GM19455 (cell line): ENCODE data around the gene NR2F1.

Source experiments
- ATAC-seq: cut with Tn5 transposase; IDR thresholded peaks from one replicate; pipeline ENCODE4 v1.9.1; 2021; ENCODE audit not compliant: unreplicated experiment

Gene NR2F1

GRCh38 chr5:93603793-93604643, 21.0 kb downstream of the NR2F1 start:
- ATAC-seq, result no peak

GRCh38 chr5:93604644-93605515, 21.9 kb downstream of the NR2F1 start:
- ATAC-seq, result no peak

- ATAC-seq, result no peak
Observed at GRCh38 chr5:93606382-93606752, 23.3 kb downstream of the NR2F1 start.

- peak; percentile 74 for ATAC-seq
Observed at GRCh38 chr5:93607367-93608258, 24.6 kb downstream of the NR2F1 start.

- ATAC-seq, result no peak
Observed at GRCh38 chr5:93608855-93609254, 25.8 kb downstream of the NR2F1 start.

- no peak for ATAC-seq
Observed at GRCh38 chr5:93609762-93610161, 26.7 kb downstream of the NR2F1 start.

- no peak for ATAC-seq
Observed at GRCh38 chr5:93610581-93611272, 27.7 kb downstream of the NR2F1 start.

- ATAC-seq, result no peak
Observed at GRCh38 chr5:93611273-93611975, 28.4 kb downstream of the NR2F1 start.

GRCh38 chr5:93611976-93612854, 29.2 kb downstream of the NR2F1 start:
- ATAC-seq, result no peak

- no peak for ATAC-seq
Observed at GRCh38 chr5:93612855-93613243, 29.8 kb downstream of the NR2F1 start.

- no peak for ATAC-seq
Observed at GRCh38 chr5:93616538-93617174, 33.6 kb downstream of the NR2F1 start.

GRCh38 chr5:93620487-93621326, 37.7 kb downstream of the NR2F1 start:
- ATAC-seq, result peak; percentile 98

- peak; percentile 13 for ATAC-seq
Observed at GRCh38 chr5:93621327-93621798, 38.3 kb downstream of the NR2F1 start.

- ATAC-seq, result no peak
Observed at GRCh38 chr5:93622240-93622885, 39.3 kb downstream of the NR2F1 start.

- no peak for ATAC-seq
Observed at GRCh38 chr5:93623153-93623552, 40.1 kb downstream of the NR2F1 start.

- no peak for ATAC-seq
Observed at GRCh38 chr5:93626801-93627200, 43.8 kb downstream of the NR2F1 start.

- ATAC-seq, result no peak
Observed at GRCh38 chr5:93632327-93632726, 49.3 kb downstream of the NR2F1 start.
